ENCODE measurements around the gene PET100.

GRCh38 chr19:7602240-7602934 lies 27.2 kb upstream of the PET100 start:
- TF ChIP-seq CTCF (IDR thresholded peaks at IDR 0.05 in 2 of 3, conservative IDR thresholded peaks at IDR 0.05 in 1 of 3; ENCODE audit: borderline replicate concordance in 1 of 3, insufficient read depth in 1 of 3, low read depth in 2 of 3, low read length in 2 of 3) (no peak), ZNF274 (IDR thresholded peaks at IDR 0.05; ENCODE audit: low read depth, low read length) (no peak), EZH2phosphoT487 (IDR thresholded peaks at IDR 0.05; ENCODE audit: borderline replicate concordance) (no peak), POLR2AphosphoS5 (IDR thresholded peaks at IDR 0.05; ENCODE audit: low read depth, low read length) (no peak), POLR2A (IDR thresholded peaks at IDR 0.05; ENCODE audit: borderline replicate concordance, extremely low read depth, insufficient read depth, insufficient read length) (no peak), ZBTB33 (IDR thresholded peaks at IDR 0.05; ENCODE audit: extremely low read depth, insufficient replicate concordance, low read length) (no peak), ZFX (IDR thresholded peaks at IDR 0.05) (no peak), TCF7L2 (IDR thresholded peaks at IDR 0.05; ENCODE audit: borderline replicate concordance, extremely low read depth, insufficient read depth, insufficient read length) (no peak), RAD21 (IDR thresholded peaks at IDR 0.05; ENCODE audit: low read depth) (no peak), CEBPB (IDR thresholded peaks at IDR 0.05; ENCODE audit: low read depth) (no peak), REST (IDR thresholded peaks at IDR 0.05; ENCODE audit: low read depth) (no peak), JUND (IDR thresholded peaks at IDR 0.05) (no peak), EZH2 (IDR thresholded peaks at IDR 0.05) (no peak), FOSL1 (IDR thresholded peaks at IDR 0.05; ENCODE audit: low read depth) (no peak)
